DND-41 (cell line): ENCODE results near the gene APOBR.

ENCODE experiments used
- CTCF ChIP-seq: IDR thresholded peaks from 2 replicates; pipeline ENCODE4 v1.5.1; 2012; ENCODE audit warnings: borderline replicate concordance, low read length, moderate library complexity, mild to moderate bottlenecking; ENCODE audit not compliant: poor library complexity, severe bottlenecking; ENCODE audit errors: extremely low read depth
- EZH2 ChIP-seq: IDR thresholded peaks from 3 replicates; pipeline ENCODE4 v1.6.1; 2012; ENCODE audit warnings: borderline replicate concordance, low read depth, mild to moderate bottlenecking, moderate library complexity, low read length, inconsistent platforms; ENCODE audit not compliant: severe bottlenecking

- TF ChIP-seq CTCF (no peak), EZH2 (no peak)
Observed at GRCh38 chr16:28537076-28537475, 42.6 kb downstream of the APOBR start.
